Mesendoderm (in vitro differentiated cells): ENCODE results near the gene IGF2BP3.

Source experiments
- DNase-seq: peaks from one replicate; pipeline ENCODE4 v3.0.0; 2013
- H2AK5ac ChIP-seq: 2 replicates; pipeline ENCODE4 v1.6.1; 2013; ENCODE audit warnings: low read length, inconsistent platforms
- H2BK120ac ChIP-seq: 2 replicates; pipeline ENCODE4 v1.6.1; 2013; ENCODE audit warnings: low read depth, mild to moderate bottlenecking, low read length, moderate library complexity, mixed read lengths
- H2BK15ac ChIP-seq: replicated peaks from 2 replicates; pipeline ENCODE4 v1.6.1; 2013; ENCODE audit warnings: low read depth, mild to moderate bottlenecking, moderate library complexity
- H2BK5ac ChIP-seq: 2 replicates; pipeline ENCODE4 v1.6.1; 2013; ENCODE audit warnings: low read length, inconsistent platforms
- H3K18ac ChIP-seq: 2 replicates; pipeline ENCODE4 v1.6.1; 2013; ENCODE audit warnings: mild to moderate bottlenecking, low read length, mixed read lengths
- H3K23ac ChIP-seq: one replicate; pipeline ENCODE4 v1.6.1; 2013; ENCODE audit warnings: low read length
- H3K27ac ChIP-seq: 2 replicates; pipeline ENCODE4 v1.5.1; 2013; ENCODE audit warnings: low read depth, mild to moderate bottlenecking, inconsistent platforms, low read length, moderate library complexity
- H3K27me3 ChIP-seq: 2 replicates; pipeline ENCODE4 v1.6.1; 2013; ENCODE audit warnings: low read length, control low read depth, mild to moderate bottlenecking, inconsistent platforms; ENCODE audit not compliant: insufficient read depth, poor library complexity
- H3K36me3 ChIP-seq: 2 replicates; pipeline ENCODE4 v1.6.1; 2013; ENCODE audit warnings: low read length, inconsistent platforms; ENCODE audit not compliant: control insufficient read depth, insufficient read depth
- H3K4ac ChIP-seq: one replicate; pipeline ENCODE4 v1.6.1; 2013; ENCODE audit warnings: low read depth, mild to moderate bottlenecking, low read length, moderate library complexity
- H3K4me1 ChIP-seq: 2 replicates; pipeline ENCODE4 v1.6.1; 2013; ENCODE audit warnings: low read depth, low read length, inconsistent platforms; ENCODE audit not compliant: control insufficient read depth
- H3K4me2 ChIP-seq: 2 replicates; pipeline ENCODE4 v1.6.1; 2013; ENCODE audit warnings: low read length
- H3K4me3 ChIP-seq: 2 replicates; pipeline ENCODE4 v1.5.1; 2013; ENCODE audit warnings: mild to moderate bottlenecking, low read length
- H3K56ac ChIP-seq: one replicate; pipeline ENCODE4 v1.6.1; 2013; ENCODE audit warnings: low read length
- H3K79me1 ChIP-seq: 2 replicates; pipeline ENCODE4 v1.6.1; 2013; ENCODE audit warnings: low read length, inconsistent platforms
- H3K79me2 ChIP-seq: 2 replicates; pipeline ENCODE4 v1.6.1; 2013; ENCODE audit warnings: mild to moderate bottlenecking, low read length; ENCODE audit not compliant: control insufficient read depth, insufficient read depth
- H3K9ac ChIP-seq: 2 replicates; pipeline ENCODE4 v1.6.1; 2013; ENCODE audit warnings: low read length, inconsistent platforms
- H4K5ac ChIP-seq: one replicate; pipeline ENCODE4 v1.6.1; 2013; ENCODE audit warnings: low read length
- H4K8ac ChIP-seq: one replicate; pipeline ENCODE4 v1.6.1; 2013; ENCODE audit warnings: low read depth, mild to moderate bottlenecking, control low read depth, low read length, moderate library complexity
- WGBS: extraction: QIAGEN DNeasy Blood & Tissue Kit; methylation state at CpG from one replicate; pipeline ENCODE4 v1.1.7; 2013; ENCODE audit warnings: low lambda C conversion rate, missing lambda C conversion rate; ENCODE audit not compliant: insufficient coverage; ENCODE audit errors: extremely low coverage; 5-methylcytosine and 5-hydroxymethylcytosine counted together

IGF2BP3 gene

DNA sequence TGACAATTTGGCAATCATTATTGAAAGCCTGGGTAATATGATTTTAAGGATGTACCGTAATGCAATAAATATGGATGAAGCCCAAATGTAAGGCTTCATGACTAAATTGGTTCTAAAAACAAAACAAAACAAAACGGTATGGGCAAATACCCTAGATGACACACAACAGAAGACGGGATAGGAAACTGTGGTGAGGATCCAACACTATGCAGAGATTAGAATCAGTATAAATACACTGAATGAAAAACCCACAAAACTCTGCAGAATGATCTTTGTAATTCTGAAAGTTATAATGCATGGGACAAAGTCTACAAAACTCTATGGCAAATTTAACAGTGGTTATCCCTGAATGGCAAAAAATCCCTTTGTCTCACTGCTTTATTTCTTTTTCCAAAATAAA lies 113.6 kb downstream of the IGF2BP3 start:
- WGBS, result no CpG with 5 or more reads among the region's 3 CpGs
- peaks cover 2% of the 10 kb centered on the region for H3K79me1 ChIP-seq
- H3K36me3 ChIP-seq, result peaks cover 2% of the 10 kb centered on the region

DNA sequence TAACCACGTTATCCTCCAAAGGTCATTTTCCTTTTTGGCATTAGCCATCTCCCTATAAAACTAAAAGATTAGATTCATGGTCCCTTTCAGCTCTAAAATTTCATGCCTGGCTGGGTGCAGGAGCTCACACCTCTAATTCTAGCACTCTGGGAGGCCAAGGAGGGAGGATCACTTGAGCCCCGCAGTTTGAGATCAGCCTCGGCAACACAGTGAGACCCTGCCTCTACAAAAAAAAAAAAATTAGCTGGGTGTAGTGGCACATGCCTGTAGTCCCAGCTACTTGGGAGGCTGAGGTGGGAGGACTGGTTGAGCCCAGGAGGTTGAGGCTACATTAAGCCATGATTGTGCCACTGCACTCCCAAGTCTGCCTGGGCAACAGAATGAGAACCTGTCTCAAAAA lies 114.1 kb downstream of the IGF2BP3 start:
- no peak for DNase-seq
- Histone ChIP-seq H3K36me3 (peaks cover 2% of the 10 kb centered on the region), H3K23ac (no peak overlapping the region), H3K27me3 (no peaks in the 10 kb centered on the region), H3K4me2 (no peak overlapping the region), H3K79me1 (peaks cover 2% of the 10 kb centered on the region), H3K56ac (no peak overlapping the region), H4K8ac (no peak overlapping the region), H2BK120ac (no peak overlapping the region), H3K4me3 (no peak overlapping the region), H3K4ac (no peak overlapping the region), H3K18ac (no peak overlapping the region), H2AK5ac (no peak overlapping the region), H3K4me1 (no peaks in the 10 kb centered on the region), H3K9ac (no peak overlapping the region), H3K27ac (no peak overlapping the region), H2BK15ac (no peak overlapping the region), H3K79me2 (no peaks in the 10 kb centered on the region), H4K5ac (no peak overlapping the region), H2BK5ac (no peak overlapping the region)
- no CpG with 5 or more reads among the region's 3 CpGs for WGBS

More for the DNA sequence above, 113.6 kb downstream of the IGF2BP3 start:
- no peak overlapping the region for H3K9ac ChIP-seq
- DNase-seq, result no peak
- H3K23ac ChIP-seq, result no peak overlapping the region
- H3K79me2 ChIP-seq, result no peaks in the 10 kb centered on the region
- no peak overlapping the region for H2AK5ac ChIP-seq
- H3K4me1 ChIP-seq, result no peaks in the 10 kb centered on the region
- H4K5ac ChIP-seq, result no peak overlapping the region
- H4K8ac ChIP-seq, result no peak overlapping the region
- H3K18ac ChIP-seq, result no peak overlapping the region
- no peak overlapping the region for H3K4ac ChIP-seq
- H3K4me2 ChIP-seq, result no peak overlapping the region
- H2BK5ac ChIP-seq, result no peak overlapping the region
- H2BK120ac ChIP-seq, result no peak overlapping the region
- H3K27me3 ChIP-seq, result no peaks in the 10 kb centered on the region
- no peak overlapping the region for H3K56ac ChIP-seq
- H3K27ac ChIP-seq, result no peak overlapping the region
- no peak overlapping the region for H2BK15ac ChIP-seq
- H3K4me3 ChIP-seq, result no peak overlapping the region

DNA sequence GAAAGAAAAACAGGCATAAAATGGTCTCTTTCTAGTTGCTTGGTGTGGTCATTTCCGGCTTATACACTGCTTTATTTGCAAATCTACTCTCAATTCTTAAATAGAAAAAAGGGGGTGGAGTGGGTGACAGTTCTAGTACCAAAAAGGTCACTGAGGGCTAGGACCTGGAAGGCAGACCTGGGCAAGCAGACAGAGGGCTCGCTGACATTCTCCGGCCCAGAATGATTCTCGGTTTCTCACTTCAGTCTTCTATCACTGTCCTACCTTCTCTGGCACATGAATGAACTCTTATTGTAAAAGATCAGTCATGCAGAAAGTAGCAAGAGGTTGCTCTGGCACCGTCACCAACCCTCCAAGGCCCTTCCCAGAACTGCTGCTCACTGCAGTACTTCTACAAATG lies 117.1 kb downstream of the IGF2BP3 start:
- H3K9ac ChIP-seq, result no peak overlapping the region
- no peak overlapping the region for H3K18ac ChIP-seq
- no CpG with 5 or more reads among the region's 5 CpGs for WGBS
- no peak overlapping the region for H2BK15ac ChIP-seq
- H3K4me1 ChIP-seq, result peaks cover 7% of the 10 kb centered on the region
- no peaks in the 10 kb centered on the region for H3K36me3 ChIP-seq
- no peaks in the 10 kb centered on the region for H3K79me2 ChIP-seq
- no peak overlapping the region for H2BK120ac ChIP-seq
- DNase-seq, result no peak
- H3K4ac ChIP-seq, result no peak overlapping the region
- H3K27me3 ChIP-seq, result no peaks in the 10 kb centered on the region
- H3K27ac ChIP-seq, result no peak overlapping the region
- no peak overlapping the region for H2AK5ac ChIP-seq
- no peak overlapping the region for H2BK5ac ChIP-seq
- no peak overlapping the region for H4K5ac ChIP-seq
- no peak overlapping the region for H3K4me3 ChIP-seq
- no peak overlapping the region for H3K23ac ChIP-seq
- no peak overlapping the region for H3K56ac ChIP-seq
- peaks cover 4% of the 10 kb centered on the region for H3K79me1 ChIP-seq
- H4K8ac ChIP-seq, result no peak overlapping the region
- no peak overlapping the region for H3K4me2 ChIP-seq

DNA sequence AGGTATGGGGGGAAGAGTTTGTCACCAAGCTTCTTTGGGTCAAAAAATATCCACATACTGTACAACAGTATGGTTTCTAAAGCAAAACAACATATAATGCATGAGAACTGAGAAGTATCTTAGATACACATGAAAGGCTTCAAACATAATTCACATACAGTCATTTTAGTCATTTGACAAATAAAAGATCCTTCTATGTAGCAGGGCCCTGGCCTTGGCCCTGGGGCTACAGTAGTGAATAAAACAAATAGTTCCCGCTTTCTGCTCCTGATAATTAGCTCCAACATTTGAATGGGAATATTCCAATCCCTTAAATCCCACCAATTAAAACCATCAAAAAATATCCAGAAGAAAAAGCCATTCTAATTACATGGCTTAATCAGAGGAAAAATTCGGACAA lies 119.8 kb downstream of the IGF2BP3 start:
- Histone ChIP-seq H3K27ac (no peak overlapping the region), H3K9ac (no peak overlapping the region), H3K4me1 (peaks cover 7% of the 10 kb centered on the region), H2BK15ac (no peak overlapping the region), H3K4me3 (no peak overlapping the region), H4K5ac (no peak overlapping the region), H3K27me3 (no peaks in the 10 kb centered on the region), H3K4me2 (no peak overlapping the region), H2BK120ac (no peak overlapping the region), H2BK5ac (no peak overlapping the region), H3K56ac (no peak overlapping the region), H2AK5ac (no peak overlapping the region), H3K79me2 (no peaks in the 10 kb centered on the region), H3K23ac (no peak overlapping the region), H3K79me1 (peaks cover 4% of the 10 kb centered on the region), H3K18ac (no peak overlapping the region), H3K36me3 (peaks cover 5% of the 10 kb centered on the region), H3K4ac (no peak overlapping the region), H4K8ac (no peak overlapping the region)
- WGBS, result no CpG with 5 or more reads among the region's 2 CpGs
- DNase-seq, result no peak

DNA sequence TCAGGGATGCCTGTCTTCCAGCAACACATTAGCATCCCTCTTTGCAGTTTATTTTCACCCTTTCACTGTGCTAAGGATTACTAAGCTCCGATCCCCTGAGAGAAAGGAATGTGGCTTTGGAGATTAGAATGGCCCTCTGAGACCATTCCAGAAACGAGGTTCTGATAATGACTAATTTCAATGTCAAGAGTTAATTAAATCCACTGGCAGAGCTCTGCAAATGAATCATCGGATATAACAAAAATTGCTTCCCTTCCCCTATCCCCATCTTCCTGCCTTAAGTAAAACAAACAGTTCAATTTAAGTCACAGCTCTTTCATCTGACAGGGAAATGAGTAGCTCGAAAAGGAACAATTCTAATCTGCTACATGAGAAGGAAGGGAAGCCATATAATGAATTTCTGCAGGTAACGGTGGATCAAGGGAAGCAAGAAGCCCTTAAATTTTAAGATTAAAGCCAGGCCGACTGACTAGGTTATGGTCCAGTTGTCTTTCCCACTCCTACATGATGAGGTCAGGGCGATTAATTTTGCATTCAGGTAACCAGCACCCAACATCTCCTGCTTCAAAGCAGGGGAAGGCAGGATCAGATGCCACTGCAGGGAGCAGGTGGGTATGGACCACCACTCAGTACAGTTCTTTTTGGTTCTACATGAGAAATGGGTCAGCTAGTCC lies 120.7 kb downstream of the IGF2BP3 start:
- H3K27ac ChIP-seq, result no peak overlapping the region
- H3K4me3 ChIP-seq, result no peak overlapping the region
- H3K4me2 ChIP-seq, result no peak overlapping the region
- H3K79me2 ChIP-seq, result no peaks in the 10 kb centered on the region
- H3K56ac ChIP-seq, result no peak overlapping the region
- DNase-seq, result peak; percentile 92
- peaks cover 2% of the 10 kb centered on the region for H3K79me1 ChIP-seq
- no peak overlapping the region for H4K8ac ChIP-seq
- H3K27me3 ChIP-seq, result no peaks in the 10 kb centered on the region
- H3K4me1 ChIP-seq, result peaks cover 7% of the 10 kb centered on the region
- H4K5ac ChIP-seq, result no peak overlapping the region
- H3K18ac ChIP-seq, result no peak overlapping the region
- no CpG with 5 or more reads among the region's 7 CpGs for whole genome bisulfite sequencing
- no peak overlapping the region for H2AK5ac ChIP-seq
- H3K23ac ChIP-seq, result no peak overlapping the region
- H2BK15ac ChIP-seq, result no peak overlapping the region
- peaks cover 8% of the 10 kb centered on the region for H3K36me3 ChIP-seq
- H3K9ac ChIP-seq, result no peak overlapping the region
- H3K4ac ChIP-seq, result no peak overlapping the region
- no peak overlapping the region for H2BK5ac ChIP-seq
- no peak overlapping the region for H2BK120ac ChIP-seq

DNA sequence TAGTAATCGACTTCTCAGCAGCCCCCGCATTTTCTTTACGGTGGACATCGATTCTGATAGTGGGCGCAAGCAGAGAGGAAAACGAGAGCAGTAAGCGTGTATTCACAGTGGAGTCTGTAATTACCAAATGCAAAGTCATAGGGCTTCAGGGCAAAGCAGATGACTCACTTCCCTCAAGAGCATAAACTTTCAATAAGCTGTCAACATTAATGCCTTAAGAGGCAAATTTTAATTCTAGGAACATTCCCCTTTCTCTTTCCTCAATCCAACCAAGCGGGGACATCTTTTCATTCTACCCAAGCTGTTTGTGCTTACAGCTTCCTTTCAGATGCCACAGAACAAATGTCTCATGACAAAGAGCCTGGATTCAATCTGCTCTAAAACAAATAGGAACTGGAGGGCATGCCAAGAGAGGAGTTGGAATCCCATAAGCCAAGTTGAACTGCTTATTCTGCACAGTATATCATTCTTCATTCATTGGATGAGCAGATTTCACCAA lies 122.6 kb downstream of the IGF2BP3 start:
- H3K27me3 ChIP-seq, result no peaks in the 10 kb centered on the region
- H3K23ac ChIP-seq, result no peak overlapping the region
- H2AK5ac ChIP-seq, result no peak overlapping the region
- H3K4me3 ChIP-seq, result no peak overlapping the region
- no peak overlapping the region for H2BK15ac ChIP-seq
- H3K79me2 ChIP-seq, result no peaks in the 10 kb centered on the region
- no peak overlapping the region for H2BK5ac ChIP-seq
- H3K79me1 ChIP-seq, result peaks cover 2% of the 10 kb centered on the region
- no peak overlapping the region for H3K9ac ChIP-seq
- H4K8ac ChIP-seq, result no peak overlapping the region
- peaks cover 8% of the 10 kb centered on the region for H3K36me3 ChIP-seq
- H3K27ac ChIP-seq, result no peak overlapping the region
- peaks cover 7% of the 10 kb centered on the region for H3K4me1 ChIP-seq
- no peak overlapping the region for H3K18ac ChIP-seq
- no peak overlapping the region for H4K5ac ChIP-seq
- H2BK120ac ChIP-seq, result no peak overlapping the region
- no peak overlapping the region for H3K4me2 ChIP-seq
- WGBS, result no CpG with 5 or more reads among the region's 8 CpGs
- peak; percentile 37 for DNase-seq
- H3K4ac ChIP-seq, result no peak overlapping the region
- no peak overlapping the region for H3K56ac ChIP-seq
